ENCODE results near the gene TSEN54.

The TSEN54 gene

GRCh38 chr17:75504347-75505151 lies 11.8 kb upstream of the TSEN54 start:
- peak; percentile 53 to 75 (median 64) for DNase-seq

- DNase-seq = no peak
These were observed 11.2 kb upstream of the TSEN54 start for GRCh38 chr17:75505152-75505409.

DNA sequence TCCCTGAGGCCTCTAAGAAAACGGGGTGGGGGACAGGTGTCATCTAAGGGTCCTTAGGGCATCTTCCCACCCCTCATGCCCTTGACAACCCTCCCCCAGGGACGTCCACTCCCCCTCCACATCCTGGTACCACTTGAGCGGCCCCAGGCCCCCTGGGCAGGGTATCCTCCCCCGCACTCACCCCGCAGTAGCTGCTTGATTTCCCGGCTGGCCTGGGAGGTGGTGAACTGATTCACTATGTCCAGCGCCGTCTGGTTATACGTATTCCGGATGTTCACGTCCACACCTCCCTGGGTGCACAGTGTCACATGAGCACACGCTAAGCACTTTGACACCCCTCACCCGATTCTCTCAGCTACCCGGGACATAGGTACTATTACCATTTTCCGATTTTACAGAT lies 10.7 kb upstream of the TSEN54 start:
- no peak for DNase-seq

GRCh38 chr17:75506134-75506533 lies 10.2 kb upstream of the TSEN54 start:
- no peak for DNase-seq

DNA sequence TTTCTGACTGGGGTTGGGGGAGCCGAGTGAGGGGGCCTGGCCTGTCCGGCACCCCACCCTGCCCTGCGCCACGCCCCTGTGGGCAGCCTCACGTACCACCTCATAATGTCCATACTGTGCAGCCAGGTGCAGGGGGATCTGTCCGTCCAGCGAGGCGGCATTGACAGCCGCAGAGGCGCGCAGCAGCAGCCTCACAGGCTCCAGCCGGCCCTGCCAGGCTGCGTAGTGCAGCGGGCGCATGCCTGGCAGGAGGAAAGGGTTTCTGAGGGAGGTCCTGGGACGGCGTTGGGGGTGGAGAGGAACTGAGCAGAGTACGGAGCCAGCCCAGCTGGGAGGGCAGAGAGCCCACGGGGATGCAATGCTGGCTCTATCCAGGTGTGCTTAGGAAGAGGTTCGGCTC lies 9.4 kb upstream of the TSEN54 start:
- DNase-seq = no peak

- DNase-seq = no peak
These were observed 8.3 kb upstream of the TSEN54 start for GRCh38 chr17:75507733-75508719.

DNA sequence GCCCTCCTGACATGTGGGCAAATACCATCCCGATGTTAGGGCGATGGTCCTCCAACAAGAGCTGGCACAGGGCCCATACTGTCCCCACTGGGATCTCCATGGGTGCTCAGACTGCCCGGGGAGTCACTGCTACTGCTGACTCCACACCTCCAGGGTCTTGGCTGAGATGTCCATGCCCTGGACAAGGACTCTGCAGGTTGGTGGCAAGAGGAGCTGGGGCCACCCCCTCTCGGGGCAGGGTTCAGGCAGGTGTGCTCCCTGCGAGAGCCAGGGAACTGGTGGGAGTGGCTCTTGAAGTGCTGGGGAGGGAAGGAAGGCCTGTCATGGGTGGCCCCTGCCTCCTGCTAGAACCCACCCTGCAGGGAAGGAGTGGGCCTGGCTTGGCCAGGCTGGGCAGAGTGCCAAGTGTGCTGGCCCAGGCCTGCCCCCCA lies 7.4 kb upstream of the TSEN54 start:
- no peak for DNase-seq

DNA sequence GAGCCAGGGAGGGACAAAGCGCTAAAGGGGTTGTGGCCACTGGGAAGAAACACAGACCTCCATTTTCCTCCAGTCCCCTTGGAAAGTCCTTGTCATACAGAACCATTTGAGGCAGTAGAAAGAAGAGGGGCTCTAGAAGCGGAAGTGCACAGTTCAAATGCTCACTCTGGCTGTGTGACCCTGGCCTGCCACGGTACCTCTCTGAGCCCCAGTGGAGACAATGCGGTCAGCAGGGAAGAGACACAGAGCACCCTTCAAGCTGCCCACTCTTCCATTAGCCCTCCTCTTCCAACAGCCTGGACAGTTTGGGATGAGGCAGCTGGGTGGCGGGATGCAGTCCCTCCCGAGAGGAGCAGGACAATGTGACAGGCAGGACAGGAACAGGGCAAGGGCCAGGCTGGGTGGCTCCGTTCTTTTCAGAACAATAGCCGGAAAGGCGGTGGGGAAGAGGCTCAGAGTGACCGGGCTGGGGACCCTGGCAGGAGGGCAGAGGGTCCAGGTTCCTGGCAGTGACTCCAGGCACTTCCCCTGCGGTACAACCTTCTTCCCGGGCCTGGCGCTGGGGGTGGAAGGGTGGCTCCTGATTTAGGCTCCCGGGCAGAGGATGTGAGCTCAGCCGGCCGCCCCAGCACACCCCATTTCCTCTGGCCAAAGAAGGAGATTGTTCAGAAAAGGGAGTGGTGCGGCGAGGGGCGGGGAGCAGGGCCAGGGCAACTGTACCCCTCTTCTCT lies 6.6 kb upstream of the TSEN54 start:
- DNase-seq = no peak

DNA sequence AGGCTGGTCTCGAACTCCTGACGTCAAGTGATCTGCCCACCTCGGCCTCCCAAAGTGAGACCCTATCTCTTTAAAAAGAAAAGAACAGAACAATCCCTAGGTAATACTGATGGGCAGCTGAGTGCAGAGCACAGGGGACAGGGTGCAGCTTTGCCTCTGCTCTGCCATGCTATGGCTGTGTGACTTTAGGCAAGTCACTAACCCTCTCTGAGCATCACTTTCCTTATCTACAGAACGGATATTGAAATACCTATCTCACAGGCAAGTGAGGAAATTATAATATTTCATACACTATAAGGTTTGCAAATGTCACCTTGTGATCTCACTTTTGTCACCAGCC lies 5.1 kb upstream of the TSEN54 start:
- no peak for DNase-seq

GRCh38 chr17:75511610-75512575 lies 4.4 kb upstream of the TSEN54 start:
- no peak for DNase-seq

DNA sequence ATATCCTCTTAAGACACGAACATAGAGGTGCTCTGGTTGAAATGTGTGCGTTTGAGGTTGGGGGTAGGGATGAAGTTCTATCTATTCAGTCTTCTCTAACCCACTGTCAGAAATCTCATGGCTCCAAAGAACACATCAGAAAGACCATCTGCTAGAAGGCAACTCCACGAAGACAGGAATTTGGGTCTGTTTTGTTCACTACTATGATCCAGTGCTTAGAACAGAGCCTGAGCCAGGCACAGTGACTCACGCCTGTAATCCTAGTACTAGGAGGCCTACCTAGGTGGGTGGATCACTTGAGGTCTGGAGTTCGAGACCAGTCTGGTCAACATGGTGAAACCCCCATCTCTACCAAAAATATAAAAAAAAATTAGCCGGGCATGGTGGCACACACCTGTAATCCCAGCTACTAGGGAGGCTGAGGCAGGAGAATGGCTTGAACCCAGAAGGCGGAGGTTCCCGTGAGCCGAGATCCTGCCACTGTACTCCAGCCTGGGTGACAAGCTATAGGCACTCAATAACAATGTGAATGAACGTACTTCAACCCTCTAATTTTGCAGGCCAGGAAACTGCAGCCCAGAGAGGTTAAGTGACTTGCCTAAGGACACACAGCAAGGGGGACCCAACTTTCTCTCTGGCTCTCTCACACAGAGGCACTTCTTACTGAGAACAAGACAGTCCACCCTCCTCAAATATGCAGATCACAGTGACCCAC lies 3.2 kb upstream of the TSEN54 start:
- no peak for DNase-seq

DNA sequence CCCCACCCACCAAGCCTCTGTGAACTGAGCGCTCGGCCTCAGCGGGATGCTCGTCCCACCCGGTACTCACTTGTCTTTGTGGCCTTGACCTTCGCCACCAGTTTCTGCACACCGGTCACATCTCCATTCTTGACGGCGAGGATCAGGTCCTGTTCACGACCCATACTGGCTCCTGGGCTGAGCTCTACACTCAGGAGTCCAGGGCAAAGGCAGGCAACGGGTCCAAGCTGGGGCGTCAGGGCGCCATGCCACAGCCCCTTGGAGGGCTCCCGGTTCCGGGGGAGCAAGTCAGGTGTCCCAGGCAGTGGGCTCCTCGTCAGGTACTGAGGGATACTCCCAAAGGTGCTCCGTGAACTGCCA lies 2.7 kb upstream of the TSEN54 start:
- DNase-seq = no peak

DNA sequence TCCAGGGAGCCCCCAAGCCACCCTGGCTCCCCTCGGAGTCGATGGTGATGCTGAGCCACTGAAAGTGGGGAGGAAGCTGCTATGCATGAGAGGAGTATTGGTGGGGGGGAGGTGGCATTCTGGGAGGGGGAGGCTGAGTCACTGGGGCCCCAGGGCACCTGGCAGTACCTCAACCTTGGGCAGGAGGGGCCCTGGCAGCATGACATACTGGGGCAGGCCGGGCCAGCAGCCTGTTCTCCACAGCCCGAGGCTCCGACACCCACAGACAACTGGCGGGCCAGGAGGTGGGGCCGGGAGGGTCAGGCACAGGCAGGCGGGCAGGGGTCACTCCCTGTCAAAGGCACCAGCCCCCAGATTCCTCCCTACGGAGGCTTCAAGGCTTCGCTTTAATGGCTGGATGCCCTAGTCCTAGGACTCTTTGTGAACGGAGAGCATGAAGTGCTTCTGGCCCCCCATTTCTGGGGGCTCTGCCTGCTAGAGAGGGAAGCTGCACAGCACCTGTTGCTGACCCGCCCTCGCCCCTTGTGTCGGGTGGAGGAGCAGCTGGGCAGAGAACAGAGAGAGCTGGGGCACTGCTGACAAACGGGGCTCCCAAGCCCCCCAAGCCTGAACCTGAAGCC lies 1.9 kb upstream of the TSEN54 start:
- no peak for DNase-seq

DNA sequence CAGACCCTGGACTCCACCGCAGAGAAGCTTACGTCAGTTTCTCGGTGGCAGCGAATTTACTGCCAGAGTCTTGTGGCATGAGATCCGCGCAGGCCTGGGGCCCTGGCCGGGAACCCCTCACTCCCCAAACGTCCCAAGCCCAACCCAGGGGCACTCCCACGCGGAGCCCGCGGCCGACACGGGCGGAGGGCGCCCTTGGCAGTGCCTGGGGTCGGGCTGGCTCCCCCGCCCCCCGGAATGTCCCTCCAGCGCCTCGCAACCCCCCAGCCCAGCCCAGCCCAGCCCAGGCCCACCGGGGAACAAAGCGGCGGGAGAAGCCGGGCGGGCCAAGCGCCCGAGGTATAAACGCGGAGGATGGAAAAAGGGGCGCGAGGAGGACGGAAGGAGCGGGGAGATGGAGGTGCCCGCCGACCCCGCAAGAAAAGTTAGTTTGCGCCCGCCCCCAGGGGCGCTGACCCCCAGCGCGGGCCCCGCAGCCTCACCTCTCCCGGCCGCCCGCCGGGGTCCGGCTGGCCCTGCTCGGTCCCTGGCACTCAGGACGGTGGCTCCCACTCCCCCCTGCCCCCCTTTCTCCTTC lies 1.3 kb upstream of the TSEN54 start:
- no peak for DNase-seq

DNA sequence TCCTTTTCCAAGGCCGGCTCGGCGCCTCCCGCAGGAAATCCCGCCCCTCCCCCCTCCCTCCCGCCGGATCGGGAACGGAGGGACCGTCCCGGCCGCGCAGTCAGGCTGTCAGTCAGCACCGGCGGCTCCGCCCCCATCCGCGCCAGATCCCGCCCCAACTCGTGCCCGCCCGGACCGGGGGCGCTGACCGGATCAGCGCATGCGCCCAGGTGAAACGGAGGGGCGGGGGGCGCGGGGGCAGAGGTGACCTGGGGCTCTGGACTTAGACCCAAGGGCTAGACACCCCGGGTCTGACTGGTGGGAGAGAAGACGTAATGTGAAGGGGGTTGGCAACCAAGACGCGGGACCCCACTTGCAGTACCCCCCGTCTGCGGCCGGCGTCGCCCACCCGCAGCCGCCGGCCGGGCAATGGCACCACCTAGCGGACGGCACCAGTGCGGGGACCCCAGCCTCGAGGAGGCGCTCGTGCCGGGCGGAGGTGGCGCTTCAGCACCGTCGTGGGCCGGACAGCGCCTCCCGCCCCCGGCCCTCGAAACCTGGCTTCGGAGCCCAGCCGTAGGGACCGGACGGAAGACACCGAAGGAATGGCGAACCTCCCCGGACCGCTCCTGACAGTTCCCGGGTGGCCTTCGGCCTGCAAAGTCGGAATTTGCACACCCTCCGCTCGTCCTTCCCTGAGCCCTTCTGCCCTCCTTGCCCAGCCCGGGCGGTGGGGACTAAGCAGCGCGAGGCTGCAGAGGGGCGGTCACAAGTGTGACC lies 653 bp upstream of the TSEN54 start, which contains the start of gene CASKIN2:
Gene CASKIN2, minus strand, starts transcription at position 42 of the 759 bp plus-strand sequence. CDS start 1,733 bp downstream, outside the sequence.
- peak; percentile 74 to 90 (median 78) for DNase-seq

- DNase-seq = peak; percentile 22 to 56 (median 38)
These were observed 430 bp downstream of the TSEN54 start for GRCh38 chr17:75516619-75517296.

DNA sequence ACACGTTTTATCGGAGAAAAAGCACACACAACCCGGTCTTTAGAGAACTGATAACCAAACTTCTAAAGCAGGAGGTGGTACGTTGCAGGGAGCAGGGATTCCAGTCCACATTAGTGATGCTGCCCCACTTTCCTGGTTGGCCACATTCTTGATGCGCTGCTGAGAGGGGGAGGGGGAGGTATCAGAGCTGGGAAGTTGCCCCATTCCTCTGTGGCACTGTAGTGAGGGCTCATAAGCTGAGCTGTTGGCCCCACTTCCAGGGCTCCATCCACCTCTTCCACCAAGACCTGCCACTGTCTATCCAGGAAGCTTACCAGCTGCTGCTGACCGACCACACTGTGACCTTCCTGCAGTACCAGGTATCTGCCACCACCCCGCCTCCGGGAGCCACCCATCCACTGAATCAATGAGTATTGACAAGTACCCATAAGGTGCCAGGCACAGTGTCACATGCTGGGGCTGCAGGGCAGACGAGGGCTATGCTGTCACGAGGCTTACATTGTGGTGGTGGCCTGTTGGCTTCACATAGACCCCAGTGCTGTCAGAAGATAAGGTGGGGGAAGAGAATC lies 1.1 kb downstream of the TSEN54 start:
- DNase-seq = no peak

GRCh38 chr17:75518201-75518600 lies 1.9 kb downstream of the TSEN54 start:
- peak in 2 of 4 experiments; percentile 35 to 36 for DNase-seq

Measured in suppressor macrophage (primary cell).